ENCODE measurements around the gene POPDC2. TPM values are rescaled to one million over a fixed set of nuclear protein-coding genes. Genes with fewer than 3 reads are reported as not detected.

Gene POPDC2, protein sequence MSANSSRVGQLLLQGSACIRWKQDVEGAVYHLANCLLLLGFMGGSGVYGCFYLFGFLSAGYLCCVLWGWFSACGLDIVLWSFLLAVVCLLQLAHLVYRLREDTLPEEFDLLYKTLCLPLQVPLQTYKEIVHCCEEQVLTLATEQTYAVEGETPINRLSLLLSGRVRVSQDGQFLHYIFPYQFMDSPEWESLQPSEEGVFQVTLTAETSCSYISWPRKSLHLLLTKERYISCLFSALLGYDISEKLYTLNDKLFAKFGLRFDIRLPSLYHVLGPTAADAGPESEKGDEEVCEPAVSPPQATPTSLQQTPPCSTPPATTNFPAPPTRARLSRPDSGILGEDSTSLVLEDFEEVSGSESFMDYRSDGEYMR
- 1 to 10 TPM in 1 of 2 experiments, under 1 TPM in 1; 0.72 to 1.5 TPM for total RNA-seq

DNA sequence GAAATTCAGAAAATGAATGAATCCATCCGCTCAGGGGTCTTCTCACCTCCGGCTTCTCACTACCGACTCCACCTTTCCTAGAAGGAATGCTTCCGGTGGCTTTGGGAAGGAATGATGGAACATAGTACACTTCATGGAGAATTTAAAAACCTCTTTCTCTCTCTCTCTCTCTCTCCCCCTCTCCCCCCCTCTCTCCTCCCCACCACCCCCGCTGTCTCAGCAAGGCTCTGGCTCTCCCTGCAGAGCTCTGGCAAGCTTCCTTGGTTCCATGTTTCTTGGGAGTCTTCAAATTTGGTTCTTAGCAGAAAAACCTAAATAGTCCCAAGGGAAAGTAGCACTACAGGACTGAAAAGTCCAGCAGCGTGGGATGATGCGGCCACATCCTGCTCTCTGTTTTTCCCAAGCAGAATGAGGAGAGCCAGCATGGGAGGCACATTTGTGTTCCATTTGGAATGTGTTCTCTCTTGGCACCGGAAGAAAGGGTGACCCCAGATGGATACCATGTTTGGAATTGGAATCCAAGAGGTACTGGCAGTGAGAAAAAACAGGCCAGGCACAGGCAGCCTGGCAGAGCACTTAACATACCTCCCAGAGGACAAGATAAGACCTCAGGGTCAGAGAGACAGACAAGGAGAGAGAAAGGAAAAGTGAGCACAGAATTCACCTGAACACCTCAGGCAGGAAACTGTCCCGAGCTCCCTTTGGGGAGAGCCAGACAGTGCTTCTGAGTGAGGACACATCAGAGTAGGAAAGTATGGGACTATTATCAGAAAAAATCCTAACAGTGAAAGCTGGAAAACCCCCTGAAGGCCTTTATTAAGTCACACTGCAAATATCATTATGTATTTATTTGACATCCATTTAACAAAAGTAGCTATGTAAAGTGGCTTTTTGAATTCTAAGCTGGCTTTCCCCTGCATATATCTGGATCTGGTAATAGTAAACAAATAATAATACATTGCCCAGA, at the start of gene POPDC2:
Gene POPDC2 (minus strand): TSS at position 116 of the 967 bp plus-strand sequence. CDS start 166 bp downstream, outside the sequence.
- Mint-ChIP-seq H3K4me1 (ENCODE audit: low read depth) (no peaks in the 10 kb centered on the region), H3K9me3 (no peaks in the 10 kb centered on the region), H3K27ac (no peak within 1 kb of the TSS), H3K4me3 (no peak within 1 kb of the TSS), H3K36me3 (ENCODE audit: low read depth) (no peaks in the 10 kb centered on the region), H3K27me3 (ENCODE audit: low read depth) (no peaks in the 10 kb centered on the region)
- no peak for DNase-seq
- CTCF ChIA-PET = no interaction called here
- intact Hi-C loops (cut with micrococcal nuclease) = no loop called here

DNA sequence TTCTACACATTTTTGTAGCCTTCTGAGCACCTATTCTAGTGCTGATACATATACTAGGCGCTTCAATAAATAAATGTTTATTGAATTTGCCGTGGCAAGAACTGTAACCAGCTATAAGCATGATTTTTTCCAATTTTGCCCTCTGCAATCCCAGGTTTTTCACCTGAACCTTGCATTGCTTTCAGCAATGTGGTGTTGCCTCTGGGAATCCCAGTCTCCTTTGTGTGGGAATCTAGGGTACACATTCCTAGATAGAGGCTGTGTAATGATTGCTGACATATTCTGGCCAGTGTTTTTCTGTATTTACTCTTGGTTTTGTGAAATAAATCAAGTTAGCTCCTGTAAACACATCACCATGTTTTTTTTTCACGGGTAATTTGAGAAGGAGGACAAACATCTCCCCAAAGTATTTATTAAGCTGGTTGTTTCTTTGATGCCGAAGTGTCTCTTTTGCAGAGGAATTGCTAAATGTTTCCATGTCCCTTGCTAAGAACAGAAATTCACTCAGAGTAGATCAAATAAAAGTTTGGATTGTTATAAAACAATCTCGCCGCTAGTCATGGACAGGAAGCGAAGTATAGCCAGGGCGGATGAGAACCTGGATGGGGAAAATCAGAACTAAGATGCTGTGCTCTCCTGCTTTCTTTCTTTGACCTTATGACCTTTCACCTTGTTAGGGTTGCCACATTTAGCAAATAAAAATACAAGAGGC, 43.6 kb upstream of the POPDC2 start:
- H3K4me1 Mint-ChIP-seq (ENCODE audit: low read depth) = peaks cover 45% of the 10 kb centered on the region
- CTCF ChIA-PET = interaction anchor here (1.0 kb wide), 1 partner anchor 38 kb away, joined by 3 read pairs; no protein-coding TSS in a partner anchor
- H3K4me3 Mint-ChIP-seq = peak overlapping the region; percentile 72

DNA sequence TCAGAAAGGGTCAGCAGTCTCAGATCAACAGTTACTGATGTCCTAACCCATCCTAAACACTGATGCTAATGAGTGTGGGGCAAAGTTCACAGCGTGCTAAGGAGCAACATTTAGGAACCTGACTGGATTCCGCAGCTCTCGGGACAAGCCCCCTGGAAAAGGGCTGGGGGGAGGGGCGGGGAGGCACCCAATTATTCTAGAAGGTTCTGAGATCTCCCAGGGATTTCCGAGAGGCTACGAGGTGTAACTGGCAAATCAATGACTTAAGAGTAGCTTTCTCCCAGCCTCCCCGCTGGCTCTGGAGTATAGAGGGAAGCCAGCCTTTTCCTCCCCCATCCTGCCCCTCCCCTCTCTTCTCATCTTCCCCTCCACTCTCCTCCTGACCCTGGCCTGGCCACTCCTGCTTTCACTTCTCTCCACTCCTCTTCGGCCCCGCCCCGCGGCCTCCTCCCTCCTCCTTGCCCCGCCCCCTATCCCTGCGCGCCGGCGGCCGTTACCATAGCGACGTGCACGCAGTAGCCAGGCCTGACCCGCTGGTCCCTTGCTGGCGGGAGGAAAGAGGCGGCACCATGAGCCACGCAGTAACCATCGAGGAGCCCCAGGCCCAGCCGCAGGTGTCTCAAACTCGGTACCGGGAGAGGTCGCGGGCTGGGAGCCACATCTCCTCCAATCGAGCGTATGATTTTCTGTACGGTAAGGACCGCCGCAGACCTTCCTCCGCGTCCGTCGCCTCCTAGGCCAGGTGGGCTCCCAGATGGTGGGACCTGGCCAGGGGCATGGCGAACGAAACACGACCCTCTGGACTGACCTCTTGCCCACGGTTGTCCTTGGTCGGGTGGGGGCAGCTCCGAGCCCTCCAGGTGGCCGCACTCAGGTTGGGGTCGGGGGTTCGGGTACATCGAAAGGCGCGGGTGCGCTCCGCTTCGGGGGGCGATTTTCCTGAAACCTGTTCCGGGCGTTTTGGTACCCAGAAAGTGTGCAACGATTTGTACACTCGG, 42.4 kb upstream of the POPDC2 start, which contains the start of gene CFAP91:
Gene CFAP91 (plus strand): TSS at position 493 of the 998 bp plus-strand sequence. CDS start 77 bp downstream, at position 570.
- Mint-ChIP-seq H3K4me3 (peak within 1 kb of the TSS; percentile 72), H3K9me3 (peaks cover 1% of the 10 kb centered on the region), H3K27ac (no peak within 1 kb of the TSS), H3K4me1 (ENCODE audit: low read depth) (peaks cover 45% of the 10 kb centered on the region), H3K36me3 (ENCODE audit: low read depth) (no peaks in the 10 kb centered on the region), H3K27me3 (ENCODE audit: low read depth) (peaks cover 2% of the 10 kb centered on the region)
- CTCF ChIA-PET = no interaction called here
- DNase-seq = peak; percentile 83
- intact Hi-C loops (cut with micrococcal nuclease) = loop anchor here (1.0 to 5.0 kb wide), 3 partner anchors 391 to 894 kb away; partner anchors contain the start of genes GSK3B, LRRC58 and NDUFB4

More for the DNA sequence above, 43.6 kb upstream of the POPDC2 start:
- intact Hi-C loops (cut with micrococcal nuclease) = loop anchor here (1.0 to 5.0 kb wide), 3 partner anchors 390 to 893 kb away; partner anchors contain the start of genes GSK3B, LRRC58 and NDUFB4
- H3K27ac Mint-ChIP-seq = no peak overlapping the region
- H3K27me3 Mint-ChIP-seq (ENCODE audit: low read depth) = peaks cover 2% of the 10 kb centered on the region
- H3K9me3 Mint-ChIP-seq = peaks cover 1% of the 10 kb centered on the region
- H3K36me3 Mint-ChIP-seq (ENCODE audit: low read depth) = no peaks in the 10 kb centered on the region
- DNase-seq = no peak

DNA sequence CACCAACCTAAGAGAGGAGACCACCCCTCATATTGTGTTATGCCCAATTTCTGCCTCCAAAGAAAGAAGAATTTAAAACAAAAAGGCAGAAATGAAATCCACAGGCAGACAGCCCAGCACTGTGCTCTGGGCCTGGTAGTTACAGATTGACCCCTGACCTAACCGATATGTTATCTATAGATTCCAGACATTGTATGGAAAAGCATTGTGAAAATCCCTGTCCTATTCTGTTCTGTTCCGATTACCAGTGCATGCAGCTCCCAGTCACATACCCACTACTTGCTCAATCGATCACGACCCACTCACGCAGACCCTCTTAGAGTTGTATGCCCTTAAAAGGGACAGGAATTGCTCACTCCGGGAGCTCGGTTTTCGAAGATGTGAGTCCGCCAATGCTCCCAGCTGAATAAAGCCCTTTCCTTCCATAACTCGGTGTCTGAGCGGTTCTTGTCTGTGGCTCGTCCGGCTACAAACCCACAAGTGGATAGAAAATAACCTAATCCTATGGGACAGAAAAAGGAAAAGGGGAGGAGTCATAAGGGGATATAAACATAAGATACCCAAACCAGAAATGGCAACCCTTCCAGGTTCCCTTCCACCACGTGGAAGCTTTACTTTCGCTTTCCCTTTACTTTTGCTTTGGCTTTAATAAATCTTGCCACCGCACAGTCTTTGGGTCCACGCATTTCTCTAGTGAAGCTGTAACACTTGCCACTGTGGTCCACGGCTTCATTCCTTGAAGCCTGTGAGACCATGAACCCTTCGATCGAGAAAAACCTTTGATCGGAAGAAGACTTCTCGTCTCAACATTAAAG, 40.7 kb upstream of the POPDC2 start:
- intact Hi-C loops (cut with micrococcal nuclease) = loop anchor here (1.0 to 5.0 kb wide), 12 partner anchors 24 to 896 kb away; partner anchors contain the start of genes ARHGAP31, COX17, LRRC58 and NDUFB4
- no peaks in the 10 kb centered on the region for H3K36me3 Mint-ChIP-seq (ENCODE audit: low read depth)
- DNase-seq = peak; percentile 11
- CTCF ChIA-PET = interaction anchor here (1.5 kb wide), 1 partner anchor 11 kb away, joined by 4 read pairs; no protein-coding TSS in a partner anchor
- peak overlapping the region; percentile 23 for H3K4me3 Mint-ChIP-seq
- peaks cover 45% of the 10 kb centered on the region for H3K4me1 Mint-ChIP-seq (ENCODE audit: low read depth)
- peak overlapping the region; percentile 88 for H3K27ac Mint-ChIP-seq
- H3K9me3 Mint-ChIP-seq = peaks cover 1% of the 10 kb centered on the region
- peaks cover 2% of the 10 kb centered on the region for H3K27me3 Mint-ChIP-seq (ENCODE audit: low read depth)

DNA sequence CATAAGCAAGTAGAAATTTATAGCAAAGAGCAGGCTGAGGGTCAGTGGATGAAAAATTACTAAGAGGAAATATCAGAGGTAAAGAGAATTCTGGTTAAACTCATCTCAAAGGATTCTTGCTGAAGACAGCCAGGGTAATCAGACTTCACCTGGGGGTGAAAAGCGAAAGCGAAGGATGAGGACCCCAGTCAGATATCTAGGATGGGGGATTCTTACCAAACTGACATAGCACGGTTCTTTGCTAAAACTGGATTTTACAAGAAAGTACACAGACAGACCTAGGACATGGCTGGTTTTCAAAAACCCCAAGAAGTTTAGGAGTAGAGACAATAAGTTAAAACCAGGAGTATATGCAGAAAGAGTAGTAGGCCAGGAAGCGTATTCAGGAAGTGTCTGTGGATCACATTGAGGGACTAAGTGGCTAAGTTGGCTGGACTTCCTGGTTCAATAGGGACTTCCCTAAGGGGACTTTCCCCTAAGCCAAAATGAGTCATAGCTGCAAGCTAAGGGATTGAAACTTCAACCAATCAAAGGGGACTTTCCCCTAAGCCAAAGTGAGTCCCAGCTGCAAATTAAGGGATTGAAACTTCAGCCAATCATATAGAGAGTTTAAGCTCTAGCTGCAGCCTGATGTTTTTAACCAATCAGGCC, 40.0 kb upstream of the POPDC2 start:
- Mint-ChIP-seq H3K4me1 (ENCODE audit: low read depth) (peaks cover 45% of the 10 kb centered on the region), H3K27ac (peak overlapping the region; percentile 88), H3K9me3 (peaks cover 1% of the 10 kb centered on the region), H3K27me3 (ENCODE audit: low read depth) (peaks cover 2% of the 10 kb centered on the region), H3K36me3 (ENCODE audit: low read depth) (no peaks in the 10 kb centered on the region), H3K4me3 (peak overlapping the region; percentile 23)
- intact Hi-C loops (cut with micrococcal nuclease) = loop anchor here (1.0 to 5.0 kb wide), 11 partner anchors 23 to 897 kb away; partner anchors contain the start of genes ARHGAP31, COX17, LRRC58 and NDUFB4
- CTCF ChIA-PET = interaction anchor here (1.5 kb wide), 1 partner anchor 10 kb away, joined by 4 read pairs; no protein-coding TSS in a partner anchor
- DNase-seq = peak; percentile 47

DNA sequence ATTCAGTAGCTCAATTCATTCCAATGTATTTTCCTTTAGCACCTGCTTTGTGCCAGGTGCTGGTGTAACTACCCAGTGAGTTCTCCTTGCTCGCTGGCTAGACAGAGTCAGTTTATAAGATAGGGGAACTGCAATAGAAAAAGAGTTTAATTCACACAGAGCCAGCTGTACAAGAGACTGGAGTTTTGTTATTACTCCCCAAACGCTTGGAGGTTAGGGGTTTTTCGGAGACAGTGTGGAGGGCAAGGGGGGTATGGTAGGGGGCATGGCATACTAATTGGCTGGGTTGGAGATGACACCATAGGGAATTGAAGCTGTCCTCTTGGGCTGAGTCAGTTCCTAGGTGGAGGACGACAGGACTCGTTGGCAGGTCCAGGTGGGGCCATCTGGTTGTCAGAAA, 37.0 kb upstream of the POPDC2 start:
- CTCF ChIA-PET = no interaction called here
- H3K4me3 Mint-ChIP-seq = no peak overlapping the region

DNA sequence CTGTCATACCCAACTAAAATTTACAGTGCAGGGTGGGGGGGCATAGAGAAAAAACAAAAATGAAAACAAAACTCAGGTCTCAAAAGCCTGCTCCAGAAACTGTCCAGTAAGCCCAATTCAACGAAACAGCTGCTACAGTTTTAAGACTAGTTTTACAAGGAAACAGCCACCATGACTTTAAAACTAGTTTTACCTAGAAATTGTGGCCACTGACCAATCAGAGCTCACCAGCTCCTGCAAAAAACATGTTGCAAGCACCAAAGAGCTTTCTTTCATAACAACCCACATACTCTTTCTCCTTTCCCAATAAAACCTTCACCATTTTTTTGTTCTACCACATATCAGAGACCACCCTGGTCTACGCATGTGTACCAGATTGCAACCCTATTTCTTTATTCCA, 35.1 kb upstream of the POPDC2 start:
- no peak for DNase-seq
- peaks cover 12% of the 10 kb centered on the region for H3K4me1 Mint-ChIP-seq (ENCODE audit: low read depth)
- no peaks in the 10 kb centered on the region for H3K9me3 Mint-ChIP-seq
- H3K27ac Mint-ChIP-seq = no peak overlapping the region
- H3K36me3 Mint-ChIP-seq (ENCODE audit: low read depth) = no peaks in the 10 kb centered on the region
- no peak overlapping the region for H3K4me3 Mint-ChIP-seq
- peaks cover 3% of the 10 kb centered on the region for H3K27me3 Mint-ChIP-seq (ENCODE audit: low read depth)
- intact Hi-C loops (cut with micrococcal nuclease) = no loop called here
- CTCF ChIA-PET = interaction anchor here (1.1 kb wide), 1 partner anchor 115 kb away, joined by 4 read pairs; no protein-coding TSS in a partner anchor

More for the DNA sequence above, 37.0 kb upstream of the POPDC2 start:
- intact Hi-C loops (cut with micrococcal nuclease) = no loop called here
- no peaks in the 10 kb centered on the region for H3K36me3 Mint-ChIP-seq (ENCODE audit: low read depth)
- peaks cover 31% of the 10 kb centered on the region for H3K4me1 Mint-ChIP-seq (ENCODE audit: low read depth)
- no peak overlapping the region for H3K27ac Mint-ChIP-seq
- no peak for DNase-seq
- H3K9me3 Mint-ChIP-seq = peaks cover 1% of the 10 kb centered on the region
- peaks cover 3% of the 10 kb centered on the region for H3K27me3 Mint-ChIP-seq (ENCODE audit: low read depth)

DNA sequence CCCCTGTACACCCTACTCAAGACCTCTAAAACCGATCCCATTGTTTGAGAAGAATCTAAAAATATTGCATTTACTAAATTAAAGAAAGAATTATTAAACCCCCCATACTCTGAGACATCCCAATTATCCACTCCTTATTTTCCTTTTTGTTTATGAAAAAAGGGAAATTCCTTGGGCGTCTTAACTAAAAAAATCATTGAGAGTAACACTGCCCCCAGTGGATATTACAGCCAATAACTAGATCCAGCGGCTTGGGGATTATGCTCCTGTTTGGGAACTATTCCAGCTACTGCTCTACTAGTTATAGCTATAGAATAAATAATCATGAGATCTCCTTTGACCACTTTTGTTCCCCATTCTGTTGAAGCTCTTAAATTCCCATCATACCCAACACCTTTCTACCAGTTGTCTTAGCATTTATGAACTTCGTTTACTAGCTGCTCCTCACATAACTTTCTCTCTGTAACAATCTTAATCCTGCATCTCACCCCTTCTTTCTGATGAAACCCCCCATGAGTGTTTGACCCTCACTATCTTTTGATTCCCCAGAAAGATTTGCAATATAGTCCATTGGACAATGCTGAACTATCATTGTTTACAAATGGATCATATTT, 29.8 kb upstream of the POPDC2 start:
- H3K27ac Mint-ChIP-seq = no peak overlapping the region
- no peaks in the 10 kb centered on the region for H3K36me3 Mint-ChIP-seq (ENCODE audit: low read depth)
- CTCF ChIA-PET = interaction anchor here (0.5 to 2.1 kb wide), 8 partner anchors 10 to 312 kb away, joined by 3 to 16 read pairs (median 3); no protein-coding TSS in a partner anchor
- H3K27me3 Mint-ChIP-seq (ENCODE audit: low read depth) = peaks cover 3% of the 10 kb centered on the region
- H3K4me3 Mint-ChIP-seq = no peak overlapping the region
- DNase-seq = no peak
- H3K9me3 Mint-ChIP-seq = no peaks in the 10 kb centered on the region
- H3K4me1 Mint-ChIP-seq (ENCODE audit: low read depth) = no peaks in the 10 kb centered on the region
- intact Hi-C loops (cut with micrococcal nuclease) = no loop called here

DNA sequence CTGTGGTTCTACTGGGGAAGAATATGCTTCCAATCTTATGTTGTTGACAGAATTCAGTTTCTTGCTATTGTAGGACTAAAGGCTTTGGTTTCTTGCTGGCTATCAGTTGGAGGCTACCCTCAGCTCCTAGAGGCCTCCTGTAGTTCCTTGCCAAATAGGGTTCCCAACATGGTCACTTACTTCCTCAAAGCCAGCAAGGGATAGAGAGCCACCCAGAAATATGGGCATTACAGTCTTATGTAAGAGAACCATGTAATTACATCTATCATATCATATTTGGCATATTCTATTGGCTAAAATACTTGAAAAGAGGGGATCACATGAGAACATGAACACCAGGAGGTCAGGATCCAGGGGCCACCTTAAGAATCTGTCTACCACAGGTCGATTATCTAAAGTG, 23.0 kb upstream of the POPDC2 start:
- Mint-ChIP-seq H3K36me3 (ENCODE audit: low read depth) (no peaks in the 10 kb centered on the region), H3K27me3 (ENCODE audit: low read depth) (no peaks in the 10 kb centered on the region), H3K27ac (no peak overlapping the region), H3K4me1 (ENCODE audit: low read depth) (no peaks in the 10 kb centered on the region), H3K4me3 (no peak overlapping the region), H3K9me3 (no peaks in the 10 kb centered on the region)
- intact Hi-C loops (cut with micrococcal nuclease) = loop anchor here (5.0 kb wide), 1 partner anchor 651 kb away; the partner anchor contains the start of gene IGSF11
- DNase-seq = no peak
- CTCF ChIA-PET = interaction anchor here (0.6 kb wide), 1 partner anchor 515 kb away, joined by 3 read pairs; no protein-coding TSS in a partner anchor
